ENCODE data around the gene CFAP58.
A peak's percentile ranks its signal among the peaks of the same experiment; 100 is the strongest.

Gene CFAP58

GRCh38 chr10:104472505-104472904, 118.9 kb downstream of the CFAP58 start:
- no peak overlapping the region for H3K27ac ChIP-seq
- TF ChIP-seq ZFX (IDR thresholded peaks at IDR 0.05; ENCODE audit: borderline replicate concordance) (no peak), CTCF (IDR thresholded peaks at IDR 0.05) (no peak)

GRCh38 chr10:104472957-104473745, 119.5 kb downstream of the CFAP58 start:
- H3K27ac ChIP-seq = no peak overlapping the region
- TF ChIP-seq CTCF (IDR thresholded peaks at IDR 0.05) = no peak
- no peak for TF ChIP-seq ZFX (IDR thresholded peaks at IDR 0.05; ENCODE audit: borderline replicate concordance)

GRCh38 chr10:104478380-104478779, 124.7 kb downstream of the CFAP58 start:
- TF ChIP-seq ZFX (IDR thresholded peaks at IDR 0.05; ENCODE audit: borderline replicate concordance) = no peak
- no peak overlapping the region for H3K27ac ChIP-seq

GRCh38 chr10:104479906-104480593, 126.4 kb downstream of the CFAP58 start:
- no peak overlapping the region for H3K27ac ChIP-seq
- TF ChIP-seq ZFX (IDR thresholded peaks at IDR 0.05; ENCODE audit: borderline replicate concordance) (no peak), CTCF (IDR thresholded peaks at IDR 0.05) (no peak)

- H3K27ac ChIP-seq = no peak overlapping the region
- TF ChIP-seq CTCF (IDR thresholded peaks at IDR 0.05) (no peak), ZFX (IDR thresholded peaks at IDR 0.05; ENCODE audit: borderline replicate concordance) (no peak)
Measured at GRCh38 chr10:104480797-104481196, 127.2 kb downstream of the CFAP58 start.

- TF ChIP-seq ZFX (IDR thresholded peaks at IDR 0.05; ENCODE audit: borderline replicate concordance) = no peak
- no peak overlapping the region for H3K27ac ChIP-seq
Measured at GRCh38 chr10:104483582-104483981, 129.9 kb downstream of the CFAP58 start.

- TF ChIP-seq CTCF (IDR thresholded peaks at IDR 0.05) = peak; percentile 21; the same call in 1 of the 2 replicates
- TF ChIP-seq ZFX (IDR thresholded peaks at IDR 0.05; ENCODE audit: borderline replicate concordance) = no peak
- H3K27ac ChIP-seq = no peak overlapping the region
Measured at GRCh38 chr10:104485632-104486031, 132.0 kb downstream of the CFAP58 start.

GRCh38 chr10:104486803-104487202, 133.2 kb downstream of the CFAP58 start:
- H3K27ac ChIP-seq = no peak overlapping the region
- TF ChIP-seq ZFX (IDR thresholded peaks at IDR 0.05; ENCODE audit: borderline replicate concordance) (no peak), CTCF (IDR thresholded peaks at IDR 0.05) (no peak)
